BLaER1 treated with 17β-estradiol and CSF1 and Interleukin-3, amounts not matched to agents 10 nM and 100 nM (cell line): Measurements from ENCODE around the gene PRODH.
"Not testable (repeated sequence)": the region's sequence is repeated elsewhere in the genome, so short reads cannot be mapped to it uniquely, and the experiment has no call there.

Source experiments
- H3K27ac ChIP-seq, 11 experiments: shearing (Covaris generic); formaldehyde crosslinking; 2 replicates each; pipeline ENCODE4 v1.8.1; 2022
- H3K27me3 ChIP-seq, 11 experiments: shearing (Covaris generic); formaldehyde crosslinking; 2 replicates each; pipeline ENCODE4 v1.8.1; 2022
- H3K36me3 ChIP-seq, 11 experiments: shearing (Covaris generic); formaldehyde crosslinking; 2 replicates each; pipeline ENCODE4 v1.8.1; 2022
- H3K4me1 ChIP-seq, 10 experiments: shearing (Covaris generic); formaldehyde crosslinking; 2 replicates each; pipeline ENCODE4 v1.8.1; 2022
- H3K4me2 ChIP-seq, 11 experiments: shearing (Covaris generic); formaldehyde crosslinking; 2 replicates each; pipeline ENCODE4 v1.8.1; 2022
- H3K4me3 ChIP-seq, 10 experiments: shearing (Covaris generic); formaldehyde crosslinking; 2 replicates each; pipeline ENCODE4 v1.8.1; 2022
- H3K9ac ChIP-seq, 11 experiments: shearing (Covaris generic); formaldehyde crosslinking; 2 replicates each; pipeline ENCODE4 v1.8.1; 2022
- H3K9me3 ChIP-seq, 11 experiments: shearing (Covaris generic); formaldehyde crosslinking; replicated peaks in 1 of 11; 2 replicates each; pipeline ENCODE4 v1.8.1; 2022
- H4K20me1 ChIP-seq, 11 experiments: shearing (Covaris generic); formaldehyde crosslinking; 2 replicates each; pipeline ENCODE4 v1.8.1; 2022
- Cebpa-rat ChIP-seq, 11 experiments: shearing (Covaris generic); IDR thresholded peaks; 2 replicates each; pipeline ENCODE4 v1.8.1; 2022

Gene PRODH

DNA sequence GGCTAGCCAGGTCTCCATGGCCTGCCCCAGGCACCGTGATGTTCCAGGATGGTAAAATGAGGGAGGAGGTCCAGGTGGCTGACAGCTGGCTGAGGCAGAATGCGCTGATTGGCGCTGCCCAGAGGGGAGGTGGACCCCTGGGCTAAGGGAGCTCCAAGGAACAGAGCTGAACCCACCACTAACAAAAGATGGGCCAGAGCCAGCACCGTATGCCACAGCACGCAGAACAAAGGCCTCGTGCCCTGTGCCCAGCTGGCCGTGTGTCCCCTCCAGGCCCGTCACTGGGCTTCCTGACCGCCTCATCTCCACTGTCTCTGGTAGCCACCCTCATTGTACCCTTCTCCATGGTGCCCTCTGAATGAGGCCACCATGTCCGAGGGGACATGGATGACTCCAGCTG lies 19.6 kb upstream of the PRODH start:
- no peak overlapping the region for H3K9ac ChIP-seq
- H3K9me3 ChIP-seq = no peaks in the 10 kb centered on the region
- peaks cover 0 to 22% (median 6%) of the 10 kb centered on the region in 10 experiments; a peak in 12 of 20 replicates for H3K4me1 ChIP-seq
- no peak overlapping the region for H3K4me3 ChIP-seq
- no peak overlapping the region for H3K27ac ChIP-seq
- TF ChIP-seq Cebpa-rat (IDR thresholded peaks at IDR 0.05) = no peak
- H3K36me3 ChIP-seq = no peaks in the 10 kb centered on the region
- H4K20me1 ChIP-seq = no peaks in the 10 kb centered on the region
- H3K4me2 ChIP-seq = no peak overlapping the region
- H3K27me3 ChIP-seq = no peaks in the 10 kb centered on the region

DNA sequence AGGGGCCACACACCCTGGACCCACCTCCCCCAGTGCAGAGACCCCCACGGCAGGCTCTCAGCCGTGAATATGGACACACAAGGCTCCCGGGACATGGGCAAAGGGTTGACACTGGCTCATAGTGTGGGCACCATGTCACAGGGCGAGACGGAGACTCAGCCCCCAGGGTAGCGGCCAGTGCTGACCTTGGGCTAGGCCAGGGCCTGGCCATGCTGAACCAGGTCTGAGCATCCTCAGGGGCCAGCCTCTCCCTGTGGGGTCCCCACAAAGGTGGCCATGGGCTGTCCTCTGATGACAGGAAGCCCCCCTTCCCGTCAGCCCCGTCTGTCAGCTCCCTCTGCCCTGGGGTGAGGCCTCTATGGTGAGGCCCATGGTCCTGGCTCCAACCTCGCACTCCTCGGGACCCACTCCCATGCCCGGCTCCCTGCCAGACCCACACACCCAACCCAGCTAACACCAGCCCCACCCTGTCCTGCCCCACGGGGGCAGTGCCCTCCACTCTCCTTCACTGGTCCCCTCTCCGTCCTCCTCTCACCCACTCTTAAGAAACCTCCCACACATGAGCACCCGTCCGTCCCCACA lies 19.0 kb upstream of the PRODH start:
- no peaks in the 10 kb centered on the region for H3K27me3 ChIP-seq
- H3K4me1 ChIP-seq = peaks cover 0 to 22% (median 6%) of the 10 kb centered on the region in 10 experiments; a peak in 12 of 20 replicates
- no peaks in the 10 kb centered on the region for H3K36me3 ChIP-seq
- H3K9me3 ChIP-seq = no peaks in the 10 kb centered on the region
- H4K20me1 ChIP-seq = no peaks in the 10 kb centered on the region
- H3K4me3 ChIP-seq = no peak overlapping the region
- no peak overlapping the region for H3K9ac ChIP-seq
- H3K27ac ChIP-seq = no peak overlapping the region
- TF ChIP-seq Cebpa-rat (IDR thresholded peaks at IDR 0.05) = no peak
- H3K4me2 ChIP-seq = no peak overlapping the region

- H3K4me3 ChIP-seq, H3K36me3 ChIP-seq, H4K20me1 ChIP-seq, H3K27ac ChIP-seq, H3K4me2 ChIP-seq, H3K9ac ChIP-seq, H3K27me3 ChIP-seq, H3K9me3 ChIP-seq: not testable (repeated sequence)
- peaks cover 0 to 17% (median 6%) of the 10 kb centered on the region in 10 experiments; a peak in 12 of 20 replicates for H3K4me1 ChIP-seq
Measured at GRCh38 chr22:18954303-18954989, 18.4 kb upstream of the PRODH start.

- not testable (repeated sequence) for H3K9ac ChIP-seq, H4K20me1 ChIP-seq
Measured at GRCh38 chr22:18953128-18953527, 17.0 kb upstream of the PRODH start.

DNA sequence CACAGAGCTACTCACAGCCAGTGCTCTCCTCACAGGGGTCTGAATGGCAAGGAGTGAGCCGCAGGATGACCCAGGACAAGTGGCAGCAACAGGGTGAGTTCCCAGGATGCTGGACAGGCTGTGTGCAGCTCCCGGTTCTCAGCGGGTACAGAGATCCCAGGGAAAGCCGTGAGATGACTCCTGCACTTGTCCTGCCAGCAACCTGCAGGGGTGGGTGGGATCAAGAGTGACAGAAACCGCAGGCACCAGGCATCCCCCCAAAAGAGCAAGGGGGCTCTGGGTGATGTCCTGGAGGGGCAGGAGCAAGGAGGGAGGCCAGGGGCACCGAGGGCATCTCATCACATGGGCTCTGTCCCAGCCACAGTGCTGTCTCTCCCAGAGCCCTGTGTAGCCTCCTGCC lies 15.9 kb upstream of the PRODH start:
- H3K9me3 ChIP-seq = no peaks in the 10 kb centered on the region
- H3K4me1 ChIP-seq = peaks cover 0 to 17% (median 6%) of the 10 kb centered on the region in 10 experiments; a peak in 12 of 20 replicates
- no peak overlapping the region for H3K9ac ChIP-seq
- no peak overlapping the region for H3K27ac ChIP-seq
- H3K4me2 ChIP-seq = peak overlapping the region in 2 of 11 experiments; percentile 10 to 24; a peak in 3 of 22 replicates
- no peaks in the 10 kb centered on the region for H3K27me3 ChIP-seq
- H4K20me1 ChIP-seq = no peaks in the 10 kb centered on the region
- no peak overlapping the region for H3K4me3 ChIP-seq
- H3K36me3 ChIP-seq = no peaks in the 10 kb centered on the region
- no peak for TF ChIP-seq Cebpa-rat (IDR thresholded peaks at IDR 0.05)

More at GRCh38 chr22:18953128-18953527, 17.0 kb upstream of the PRODH start:
- H3K4me1 ChIP-seq = peaks cover 0 to 17% (median 6%) of the 10 kb centered on the region in 10 experiments; a peak in 12 of 20 replicates
- peak overlapping the region in 10 of 11 experiments; percentile 29 to 62 (median 52); a peak in 14 of 22 replicates for H3K4me2 ChIP-seq
- H3K9me3 ChIP-seq, H3K36me3 ChIP-seq, H3K4me3 ChIP-seq, H3K27ac ChIP-seq, H3K27me3 ChIP-seq: not testable (repeated sequence)

DNA sequence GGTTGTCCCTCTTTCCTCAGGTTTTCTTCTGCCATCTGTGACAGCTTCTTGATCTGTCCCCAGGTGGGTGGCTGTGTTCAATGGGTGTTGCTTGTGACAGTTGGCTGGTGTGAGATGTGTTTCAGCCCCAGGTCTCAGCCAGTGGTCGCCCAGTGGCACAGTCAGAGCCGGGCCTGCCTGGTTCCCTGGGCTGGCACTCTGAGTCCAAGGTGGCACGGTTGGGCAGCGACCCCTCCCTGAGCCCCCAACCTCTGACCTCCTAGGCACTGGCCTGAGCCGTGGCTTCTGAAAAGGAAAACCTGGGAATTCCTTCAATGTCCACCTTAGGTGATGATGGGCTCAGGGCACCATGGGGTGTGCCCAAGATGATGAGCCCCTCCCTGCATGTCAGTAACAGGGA lies 14.0 kb upstream of the PRODH start:
- no peak overlapping the region for H3K9ac ChIP-seq
- H3K4me3 ChIP-seq = no peak overlapping the region
- no peak for TF ChIP-seq Cebpa-rat (IDR thresholded peaks at IDR 0.05)
- H3K36me3 ChIP-seq = no peaks in the 10 kb centered on the region
- no peak overlapping the region for H3K27ac ChIP-seq
- peaks cover 0 to 17% (median 6%) of the 10 kb centered on the region in 10 experiments; a peak in 12 of 20 replicates for H3K4me1 ChIP-seq
- no peaks in the 10 kb centered on the region for H3K27me3 ChIP-seq
- H3K4me2 ChIP-seq = no peak overlapping the region
- H3K9me3 ChIP-seq = no peaks in the 10 kb centered on the region
- H4K20me1 ChIP-seq = no peaks in the 10 kb centered on the region

GRCh38 chr22:18947905-18948304 lies 11.8 kb upstream of the PRODH start:
- H3K4me1 ChIP-seq = peaks cover 0 to 8% (median 0%) of the 10 kb centered on the region in 10 experiments; a peak in 5 of 20 replicates
- no peaks in the 10 kb centered on the region for H3K27me3 ChIP-seq
- H3K4me3 ChIP-seq = no peak overlapping the region
- H3K9me3 ChIP-seq = no peaks in the 10 kb centered on the region
- no peaks in the 10 kb centered on the region for H3K36me3 ChIP-seq
- H3K4me2 ChIP-seq = no peak overlapping the region
- H3K27ac ChIP-seq = no peak overlapping the region
- no peak overlapping the region for H3K9ac ChIP-seq
- H4K20me1 ChIP-seq = no peaks in the 10 kb centered on the region
- no peak for TF ChIP-seq Cebpa-rat (IDR thresholded peaks at IDR 0.05)

GRCh38 chr22:18947105-18947504 lies 11.0 kb upstream of the PRODH start:
- not testable (repeated sequence) for H3K27ac ChIP-seq, H3K4me1 ChIP-seq, H3K4me3 ChIP-seq

GRCh38 chr22:18938691-18939090 lies 2.6 kb upstream of the PRODH start:
- not testable (repeated sequence) for H3K9ac ChIP-seq, H4K20me1 ChIP-seq, H3K4me2 ChIP-seq, H3K27ac ChIP-seq, H3K4me1 ChIP-seq, H3K4me3 ChIP-seq, H3K36me3 ChIP-seq, H3K9me3 ChIP-seq, H3K27me3 ChIP-seq

More at GRCh38 chr22:18947105-18947504, 11.0 kb upstream of the PRODH start:
- not testable (repeated sequence) for H3K9ac ChIP-seq, H4K20me1 ChIP-seq, H3K27me3 ChIP-seq, H3K36me3 ChIP-seq, H3K9me3 ChIP-seq, H3K4me2 ChIP-seq

GRCh38 chr22:18934688-18935087 lies 1.4 kb downstream of the PRODH start:
- not testable (repeated sequence) for H3K9ac ChIP-seq, H3K27ac ChIP-seq, H3K4me2 ChIP-seq, H3K36me3 ChIP-seq, H3K9me3 ChIP-seq, H3K4me3 ChIP-seq, H3K27me3 ChIP-seq, H4K20me1 ChIP-seq, H3K4me1 ChIP-seq
